Large intestine (tissue), 3 donors: ENCODE data around the gene CSF1. TPM values are rescaled to one million over a fixed set of nuclear protein-coding genes. Genes with fewer than 3 reads are reported as not detected.

ENCODE experiments used
- DNase-seq, 2 donors: peaks; one replicate each; pipeline versions ENCODE4 v3.0.0 to v3.0.0-alpha.2; 2013
- H3K27ac ChIP-seq: one replicate; pipeline ENCODE4 v1.5.1; 2013; ENCODE audit warnings: low read length
- H3K27me3 ChIP-seq: 2 replicates; pipeline ENCODE4 v1.6.1; 2013; ENCODE audit warnings: low read length; ENCODE audit not compliant: control insufficient read depth, insufficient read depth
- H3K36me3 ChIP-seq: 2 replicates; pipeline ENCODE4 v1.6.1; 2013; ENCODE audit warnings: low read length; ENCODE audit not compliant: control insufficient read depth, insufficient read depth
- H3K4me1 ChIP-seq: one replicate; pipeline ENCODE4 v1.6.1; 2013; ENCODE audit warnings: low read length; ENCODE audit not compliant: control insufficient read depth, insufficient read depth
- H3K4me3 ChIP-seq: one replicate; pipeline ENCODE4 v1.5.1; 2013; ENCODE audit warnings: low read length
- H3K9me3 ChIP-seq: one replicate; pipeline ENCODE4 v1.6.1; 2013; ENCODE audit warnings: mild to moderate bottlenecking, low read depth, low read length, moderate library complexity; ENCODE audit not compliant: control insufficient read depth
- WGBS: methylation state at CpG from one replicate; pipeline ENCODE4 v1.1.5; 2013; ENCODE audit warnings: low lambda C conversion rate; ENCODE audit not compliant: insufficient coverage; 5-methylcytosine and 5-hydroxymethylcytosine counted together
- polyA plus RNA-seq: library from polyadenylated mRNA; unstranded; fragments of 120-200 nt; gene quantifications from one replicate; pipeline ENCODE4 v1.2.1, GENCODE V29; 2013

The CSF1 gene
- polyA plus RNA-seq, 1 donor, result 9.0 TPM

DNA sequence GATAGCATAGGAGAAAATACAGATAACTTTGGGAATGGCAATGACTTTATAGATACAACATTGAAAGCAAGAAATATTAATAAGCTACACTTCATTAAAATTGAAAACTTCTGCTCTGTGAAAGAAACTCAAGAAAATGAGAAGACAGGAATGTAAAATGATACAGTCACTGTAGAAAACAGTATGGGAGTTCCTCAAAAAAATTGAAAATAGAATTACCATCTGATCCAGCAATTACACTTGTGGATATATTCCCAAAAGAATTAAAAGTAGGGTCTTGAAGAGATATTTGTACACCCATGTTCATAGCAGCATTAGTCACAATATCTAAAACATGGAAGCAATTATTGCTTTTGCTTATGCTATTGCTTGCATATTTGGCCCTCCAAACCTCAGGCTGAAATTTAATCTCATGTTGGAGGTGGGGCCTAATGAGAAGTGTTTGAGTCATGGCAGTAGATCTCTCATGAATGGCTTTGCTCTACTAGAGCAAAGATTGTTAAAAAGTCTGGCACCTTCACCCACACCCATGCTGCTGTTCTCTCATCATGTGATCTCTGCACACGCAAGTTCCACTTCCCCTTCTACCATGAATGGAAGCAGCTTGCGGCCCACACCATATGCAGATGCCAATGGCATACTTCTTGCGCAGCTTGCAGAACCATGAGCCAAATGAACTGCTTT, 58.6 kb downstream of the CSF1 start:
- no peaks in the 10 kb centered on the region for H3K9me3 ChIP-seq
- no peaks in the 10 kb centered on the region for H3K36me3 ChIP-seq
- no peaks in the 10 kb centered on the region for H3K27me3 ChIP-seq
- no peak for DNase-seq
- H3K4me3 ChIP-seq, result no peak overlapping the region
- H3K4me1 ChIP-seq, result no peaks in the 10 kb centered on the region
- WGBS, result no CpG with 5 or more reads among the region's 3 CpGs
- no peak overlapping the region for H3K27ac ChIP-seq

DNA sequence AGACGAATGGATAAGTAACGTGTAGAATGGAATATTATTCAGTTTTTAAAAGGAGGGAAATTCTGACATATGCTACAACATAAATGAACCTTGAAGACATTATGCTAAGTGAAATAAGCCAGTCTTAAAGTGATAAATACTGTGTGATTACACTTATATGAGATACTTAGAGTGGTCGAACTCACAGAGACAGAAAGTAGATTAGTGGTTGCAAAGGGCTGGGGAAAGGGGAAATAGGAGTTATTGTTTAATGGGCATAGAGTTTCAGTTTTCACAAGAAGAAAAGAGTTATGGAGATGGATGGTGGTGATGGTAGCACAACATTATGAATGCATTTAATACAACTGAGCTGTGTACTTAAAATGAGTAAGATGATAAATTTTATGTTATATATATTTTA, 59.3 kb downstream of the CSF1 start:
- WGBS, result 83% methylated on average over 1 of the region's 3 CpGs
- no peak overlapping the region for H3K27ac ChIP-seq

DNA sequence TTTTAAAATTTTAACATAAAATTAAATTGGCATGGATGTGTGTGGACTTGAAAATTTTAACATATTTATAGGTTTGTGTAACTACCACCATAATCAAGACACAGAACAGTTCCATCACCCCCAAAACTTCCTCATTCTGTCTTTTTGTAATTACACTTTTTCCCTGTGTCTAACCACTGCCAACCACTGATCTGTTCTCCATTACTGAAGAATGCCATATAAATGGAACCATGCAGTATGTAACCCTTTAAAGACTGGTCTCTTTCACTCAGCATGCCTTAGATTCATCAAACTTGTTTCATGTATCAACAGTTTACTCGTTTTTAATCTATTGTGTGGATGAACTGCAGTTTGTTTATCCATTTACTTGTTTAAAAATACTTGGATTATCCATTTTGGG, 60.9 kb downstream of the CSF1 start:
- Histone ChIP-seq H3K27ac (no peak overlapping the region), H3K36me3 (no peaks in the 10 kb centered on the region), H3K27me3 (no peaks in the 10 kb centered on the region), H3K4me1 (no peaks in the 10 kb centered on the region), H3K4me3 (no peak overlapping the region), H3K9me3 (no peaks in the 10 kb centered on the region)
- no peak for DNase-seq
- WGBS, result no CpG with 5 or more reads among the region's 1 CpG

More for the DNA sequence above, 59.3 kb downstream of the CSF1 start:
- H3K36me3 ChIP-seq, result no peaks in the 10 kb centered on the region
- no peak overlapping the region for H3K4me3 ChIP-seq
- H3K27me3 ChIP-seq, result no peaks in the 10 kb centered on the region
- no peak for DNase-seq
- no peaks in the 10 kb centered on the region for H3K4me1 ChIP-seq
- H3K9me3 ChIP-seq, result no peaks in the 10 kb centered on the region

DNA sequence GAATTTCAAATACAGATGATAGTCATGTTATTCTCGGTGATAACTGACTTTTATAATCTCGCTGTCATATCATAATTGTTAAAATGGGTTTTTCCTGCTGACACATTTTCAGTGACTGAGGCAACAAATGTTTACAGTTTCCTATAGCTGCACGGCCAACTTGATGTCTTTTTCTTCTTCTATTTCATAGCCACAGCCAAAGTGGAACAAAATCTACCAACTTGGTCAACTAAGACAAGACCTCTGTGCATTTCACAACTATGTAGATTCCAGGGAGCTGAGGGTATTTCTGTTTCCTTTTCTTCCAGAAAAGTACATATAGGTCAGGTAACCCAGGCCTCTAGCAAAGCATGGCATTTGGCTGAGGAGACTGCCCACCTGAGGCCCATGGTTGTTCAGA, 63.5 kb downstream of the CSF1 start:
- no peak overlapping the region for H3K4me3 ChIP-seq
- peaks cover 6% of the 10 kb centered on the region for H3K9me3 ChIP-seq
- peaks cover 10% of the 10 kb centered on the region for H3K4me1 ChIP-seq
- no peak overlapping the region for H3K27ac ChIP-seq
- no peak for DNase-seq
- 92% methylated on average over 3 of the region's 3 CpGs for WGBS
- H3K27me3 ChIP-seq, result no peaks in the 10 kb centered on the region
- H3K36me3 ChIP-seq, result no peaks in the 10 kb centered on the region

DNA sequence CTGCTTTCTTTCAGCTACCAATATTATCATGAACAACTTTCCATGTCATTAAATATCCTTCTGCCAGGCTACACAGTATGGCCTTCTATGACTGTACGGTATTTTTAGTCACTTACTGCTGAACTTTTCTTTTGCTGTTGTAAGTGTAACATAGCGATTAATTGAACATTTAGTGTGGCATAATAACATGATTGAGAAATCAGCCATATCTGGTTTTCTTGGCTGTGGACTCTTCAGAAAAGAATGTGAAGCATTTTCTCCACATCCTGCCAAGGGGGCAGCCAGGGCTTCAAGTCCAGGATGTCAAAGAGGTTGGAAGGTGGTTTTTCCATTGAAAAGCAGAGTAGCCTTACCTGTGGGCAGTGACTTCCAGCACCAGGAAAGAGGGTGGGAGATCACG, 65.1 kb downstream of the CSF1 start:
- H3K27ac ChIP-seq, result no peak overlapping the region
- DNase-seq, result no peak
- no peak overlapping the region for H3K4me3 ChIP-seq
- peaks cover 6% of the 10 kb centered on the region for H3K9me3 ChIP-seq
- H3K4me1 ChIP-seq, result peaks cover 14% of the 10 kb centered on the region
- 100% methylated on average over 1 of the region's 3 CpGs for WGBS
- H3K36me3 ChIP-seq, result no peaks in the 10 kb centered on the region
- H3K27me3 ChIP-seq, result no peaks in the 10 kb centered on the region

DNA sequence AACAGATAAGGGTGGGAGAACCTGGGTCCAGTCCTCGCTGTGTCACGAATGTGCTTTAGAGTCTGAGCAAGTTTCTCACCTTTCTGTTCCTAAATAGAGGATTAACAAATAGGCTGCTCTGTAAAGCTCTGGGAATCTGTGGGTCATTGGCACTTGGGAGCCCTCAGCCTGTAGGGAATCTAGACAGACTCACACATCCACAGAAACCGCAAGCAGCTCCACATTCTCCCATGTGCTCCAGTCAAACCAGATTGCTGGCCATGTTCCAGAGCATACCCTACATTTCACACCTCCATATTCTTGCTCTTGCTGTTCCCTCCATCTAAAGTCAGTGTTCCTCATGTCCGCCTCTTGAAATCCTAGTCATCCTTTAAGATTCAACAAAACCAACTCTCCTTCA, 66.1 kb downstream of the CSF1 start:
- Histone ChIP-seq H3K36me3 (no peaks in the 10 kb centered on the region), H3K4me1 (peaks cover 14% of the 10 kb centered on the region), H3K27me3 (no peaks in the 10 kb centered on the region), H3K9me3 (peaks cover 6% of the 10 kb centered on the region), H3K4me3 (no peak overlapping the region), H3K27ac (no peak overlapping the region)
- WGBS, result 100% methylated on average over 1 of the region's 4 CpGs
- DNase-seq, result no peak

GRCh38 chr1:109977225-109977624, 66.6 kb downstream of the CSF1 start:
- Histone ChIP-seq H3K9me3 (peaks cover 6% of the 10 kb centered on the region), H3K4me1 (peaks cover 14% of the 10 kb centered on the region), H3K27me3 (no peaks in the 10 kb centered on the region), H3K36me3 (no peaks in the 10 kb centered on the region), H3K27ac (no peak overlapping the region), H3K4me3 (no peak overlapping the region)
- no CpG with 5 or more reads among the region's 8 CpGs for WGBS
- no peak for DNase-seq

DNA sequence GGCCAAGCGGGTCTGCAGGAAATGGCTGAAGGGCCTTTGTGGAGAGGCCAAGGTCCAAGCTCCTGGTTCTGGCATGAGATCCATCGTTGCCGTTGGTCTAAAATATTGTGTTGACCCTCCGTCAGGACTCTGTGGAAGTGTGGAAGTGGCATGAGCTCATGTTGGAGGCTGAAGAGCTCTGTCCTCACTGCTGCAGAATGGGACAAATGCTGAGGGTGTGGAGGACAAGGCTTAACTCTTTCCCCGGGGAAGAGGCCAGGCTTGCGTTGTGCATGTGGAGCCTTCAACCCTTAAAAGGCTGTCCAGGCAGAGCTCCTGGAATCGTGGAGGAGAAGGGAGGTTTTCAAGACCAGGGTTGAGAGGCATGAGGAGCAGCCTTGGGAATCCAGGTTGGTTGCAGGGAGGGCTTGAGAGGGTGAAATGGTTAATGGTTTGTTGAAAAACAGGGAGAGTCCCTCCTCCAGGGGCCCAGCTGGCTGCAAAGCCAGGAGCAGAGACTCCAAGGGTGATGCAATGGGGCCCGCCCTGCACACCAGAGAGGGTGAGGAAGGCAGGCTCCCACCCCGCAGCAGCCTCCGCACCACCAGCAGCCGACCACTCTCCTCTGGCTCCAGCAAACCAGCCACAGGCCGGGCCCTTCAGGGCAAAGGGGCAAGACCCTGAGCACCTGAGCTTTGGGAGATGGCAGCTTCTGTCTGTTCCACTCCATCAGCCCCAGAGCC, 67.2 kb downstream of the CSF1 start:
- Histone ChIP-seq H3K27ac (no peak overlapping the region), H3K36me3 (no peaks in the 10 kb centered on the region), H3K4me3 (no peak overlapping the region), H3K4me1 (peaks cover 14% of the 10 kb centered on the region), H3K27me3 (no peaks in the 10 kb centered on the region), H3K9me3 (peaks cover 6% of the 10 kb centered on the region)
- no CpG with 5 or more reads among the region's 12 CpGs for WGBS
- DNase-seq, result no peak

DNA sequence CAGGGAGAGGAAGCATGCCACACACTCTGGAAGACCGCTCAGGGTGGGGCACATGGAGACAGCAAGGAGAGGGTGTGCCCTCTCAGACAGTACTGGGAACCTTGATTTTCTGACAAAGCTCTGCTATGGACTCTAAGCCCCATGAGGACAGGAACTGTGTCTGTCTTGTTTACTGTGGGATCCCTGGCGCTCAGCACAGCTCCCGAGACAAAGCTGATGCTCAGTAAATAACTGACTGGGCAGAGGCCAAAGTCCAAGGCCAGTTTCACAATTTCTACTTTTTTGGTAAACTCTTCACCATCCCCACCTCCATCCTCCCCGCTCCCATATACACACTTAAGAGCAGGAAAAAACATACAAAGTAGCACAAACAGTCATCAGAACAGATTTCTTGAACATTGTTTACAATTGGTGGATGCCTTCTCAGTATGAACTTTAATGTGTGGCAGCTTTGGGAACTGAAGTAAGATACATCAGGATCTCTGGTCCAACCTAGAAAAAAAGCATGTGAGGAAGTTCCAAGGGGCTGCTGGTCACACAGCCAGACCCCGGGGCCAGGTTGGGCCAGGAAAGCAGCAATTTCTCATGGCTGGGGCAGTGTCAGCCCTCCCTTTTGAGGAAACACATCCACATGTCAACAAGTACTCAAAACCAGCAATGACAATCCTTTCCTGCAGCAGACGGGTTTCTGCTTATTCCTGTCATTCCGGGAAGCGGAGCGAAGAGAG, 68.3 kb downstream of the CSF1 start:
- Histone ChIP-seq H3K27me3 (no peaks in the 10 kb centered on the region), H3K9me3 (peaks cover 6% of the 10 kb centered on the region), H3K4me1 (peaks cover 14% of the 10 kb centered on the region), H3K4me3 (no peak overlapping the region), H3K36me3 (no peaks in the 10 kb centered on the region), H3K27ac (no peak overlapping the region)
- no peak for DNase-seq
- 94% methylated on average over 3 of the region's 9 CpGs for WGBS

- H3K27ac ChIP-seq, result no peak overlapping the region
- WGBS, result 67% methylated on average over 3 of the region's 5 CpGs
Observed at GRCh38 chr1:109979489-109980091, 68.9 kb downstream of the CSF1 start.

More at GRCh38 chr1:109979489-109980091, 68.9 kb downstream of the CSF1 start:
- Histone ChIP-seq H3K27me3 (no peaks in the 10 kb centered on the region), H3K4me3 (no peak overlapping the region), H3K4me1 (peaks cover 16% of the 10 kb centered on the region), H3K9me3 (peaks cover 6% of the 10 kb centered on the region), H3K36me3 (no peaks in the 10 kb centered on the region)
- DNase-seq, result peak; percentile 53 to 56
